Liver (tissue), 9 donors: Measurements from ENCODE around the gene TMEM204. TPM values are rescaled to one million over a fixed set of nuclear protein-coding genes. Genes with fewer than 3 reads are reported as not detected.

Source experiments
- DNase-seq: peaks from one replicate; pipeline ENCODE4 v3.0.0-alpha.2; 2017; ENCODE audit warnings: low spot score
- H3K27ac ChIP-seq, 2 donors: one replicate each; pipeline ENCODE4 v1.7.0; 2013; ENCODE audit warnings: inconsistent platforms in 2 of 2, low read length in 2 of 2, control low read depth in 1 of 2, low read depth in 1 of 2, mild to moderate bottlenecking in 1 of 2
- H3K27me3 ChIP-seq, 4 donors: one replicate each; pipeline versions ENCODE4 v1.6.1 to v1.7.0; 2013; ENCODE audit warnings: low read length in 3 of 4, inconsistent platforms in 1 of 4, mild to moderate bottlenecking in 1 of 4, moderate library complexity in 1 of 4; ENCODE audit not compliant: control insufficient read depth in 4 of 4, insufficient read depth in 4 of 4
- H3K36me3 ChIP-seq, 4 donors: one replicate each; pipeline versions ENCODE4 v1.6.1 to v1.7.0; 2013; ENCODE audit warnings: low read length in 3 of 4, mild to moderate bottlenecking in 3 of 4, low read depth in 1 of 4, moderate library complexity in 1 of 4; ENCODE audit not compliant: control insufficient read depth in 4 of 4, insufficient read depth in 3 of 4
- H3K4me1 ChIP-seq, 4 donors: one replicate each; pipeline versions ENCODE4 v1.6.1 to v1.7.0; 2013; ENCODE audit warnings: low read length in 3 of 4, mild to moderate bottlenecking in 3 of 4, moderate library complexity in 1 of 4; ENCODE audit not compliant: control insufficient read depth in 4 of 4, insufficient read depth in 4 of 4
- H3K4me3 ChIP-seq, 3 donors: one replicate each; pipeline versions ENCODE4 v1.6.1 to v1.7.0; 2013; ENCODE audit warnings: low read length in 3 of 3, control low read depth in 1 of 3, low read depth in 1 of 3, mild to moderate bottlenecking in 1 of 3
- H3K9ac ChIP-seq, 2 donors: one replicate each; pipeline ENCODE4 v1.7.0; 2013; ENCODE audit warnings: low read length in 2 of 2, mild to moderate bottlenecking in 2 of 2, moderate library complexity in 2 of 2, control low read depth in 1 of 2, low read depth in 1 of 2
- H3K9me3 ChIP-seq, 4 donors: one replicate each; pipeline versions ENCODE4 v1.6.1 to v1.7.0; 2013; ENCODE audit warnings: low read length in 3 of 4; ENCODE audit not compliant: control insufficient read depth in 4 of 4
- EGR1 ChIP-seq, 2 donors: IDR thresholded peaks; 2 replicates each; pipeline ENCODE4 v1.6.1; 2016 to 2018; ENCODE audit warnings: antibody characterized with exemption in 2 of 2, low read depth in 2 of 2
- FOXA1 ChIP-seq: IDR thresholded peaks from 2 replicates; pipeline ENCODE4 v1.6.1; 2016; ENCODE audit warnings: antibody characterized with exemption
- FOXA2 ChIP-seq: IDR thresholded peaks from 2 replicates; pipeline ENCODE4 v1.6.1; 2016; ENCODE audit warnings: antibody characterized with exemption
- GABPA ChIP-seq, 2 donors: IDR thresholded peaks in 1 of 2; conservative IDR thresholded peaks in 1 of 2; 2 replicates each; pipeline ENCODE4 v1.6.1; 2016; ENCODE audit warnings: antibody characterized with exemption in 2 of 2, mild to moderate bottlenecking in 1 of 2, moderate library complexity in 1 of 2
- HNF4A ChIP-seq, 2 donors: conservative IDR thresholded peaks; 2 replicates each; pipeline ENCODE4 v1.6.1; 2016; ENCODE audit warnings: antibody characterized with exemption in 2 of 2, mild to moderate bottlenecking in 2 of 2
- HNF4G ChIP-seq: IDR thresholded peaks from 2 replicates; pipeline ENCODE4 v1.6.1; 2016; ENCODE audit warnings: antibody characterized with exemption
- JUND ChIP-seq, 2 donors: IDR thresholded peaks; 2 replicates each; pipeline ENCODE4 v1.6.1; 2016; ENCODE audit warnings: antibody characterized with exemption in 2 of 2
- NR2F2 ChIP-seq: IDR thresholded peaks from 2 replicates; pipeline ENCODE4 v1.6.1; 2016; ENCODE audit warnings: antibody characterized with exemption
- RAD21 ChIP-seq, 2 donors: IDR thresholded peaks; 2 replicates each; pipeline ENCODE4 v1.6.1; 2016; ENCODE audit warnings: antibody characterized with exemption in 2 of 2, mild to moderate bottlenecking in 2 of 2
- REST ChIP-seq: IDR thresholded peaks from 2 replicates; pipeline ENCODE4 v1.6.1; 2016; ENCODE audit warnings: antibody characterized with exemption, mild to moderate bottlenecking
- RXRA ChIP-seq, 2 donors: IDR thresholded peaks; 2 replicates each; pipeline ENCODE4 v1.6.1; 2017 to 2018; ENCODE audit warnings: antibody characterized with exemption in 2 of 2, mild to moderate bottlenecking in 1 of 2
- SP1 ChIP-seq: IDR thresholded peaks from 2 replicates; pipeline ENCODE4 v1.6.1; 2018; ENCODE audit warnings: antibody characterized with exemption, mild to moderate bottlenecking
- TAF1 ChIP-seq: conservative IDR thresholded peaks from 2 replicates; pipeline ENCODE4 v1.6.1; 2016; ENCODE audit warnings: antibody characterized with exemption, mild to moderate bottlenecking
- YY1 ChIP-seq: IDR thresholded peaks from 2 replicates; pipeline ENCODE4 v1.6.1; 2016; ENCODE audit warnings: antibody characterized with exemption, mild to moderate bottlenecking
- WGBS: extraction: QIAGEN DNeasy Blood & Tissue Kit; methylation state at CpG from one replicate; pipeline ENCODE4 v1.1.7; 2013; 5-methylcytosine and 5-hydroxymethylcytosine counted together
- polyA plus RNA-seq, 2 donors: library from polyadenylated mRNA; stranded (reverse) in 1 of 2; unstranded in 1 of 2; fragments of 200-250 nt in 1 of 2; fragments of >200 nt in 1 of 2; fragmentation: Nextera tagmentation in 1 of 2; extraction: Ambion mirVana in 1 of 2; gene quantifications; one replicate each; pipeline versions ENCODE4 v1.2.1 to v1.2.3, GENCODE V29; 2013 to 2015
- total RNA-seq, 2 donors: library from RNA; depleted of rRNA; stranded (reverse); fragments of >200 nt; gene quantifications; one replicate each; pipeline ENCODE4 v1.2.3, GENCODE V29; 2014
- TF ChIP-seq, protein P1 (sequence below): fragments of 150-350 bp; IDR thresholded peaks from 2 replicates; pipeline ENCODE4 v1.5.1; 2017; ENCODE audit warnings: improper control_type of control experiment, low read depth, low read length; ENCODE audit not compliant: missing input control
- TF ChIP-seq, protein P2 (sequence below): IDR thresholded peaks from 2 replicates; pipeline ENCODE4 v1.6.1; 2016; ENCODE audit warnings: antibody characterized with exemption
- TF ChIP-seq, protein P3 (sequence below): IDR thresholded peaks from 2 replicates; pipeline ENCODE4 v1.6.1; 2016; ENCODE audit warnings: antibody characterized with exemption
- TF ChIP-seq, protein P4 (sequence below): IDR thresholded peaks from 2 replicates; pipeline ENCODE4 v1.6.1; 2016; ENCODE audit warnings: antibody characterized with exemption
- donor health status: healthy.
- donor health status: healthy.
- donor health status: healthy.
- donor health status: healthy.
- donor health status: healthy.

Gene TMEM204
- total and polyA plus RNA-seq, 4 donors = 3.5 to 14.4 (median 10.7) TPM

- Histone ChIP-seq H3K4me1 (no peaks in the 10 kb centered on the region), H3K27me3 (no peaks in the 10 kb centered on the region), H3K9me3 (no peaks in the 10 kb centered on the region), H3K27ac (no peak overlapping the region), H3K36me3 (no peaks in the 10 kb centered on the region), H3K9ac (no peak overlapping the region), H3K4me3 (no peak overlapping the region)
- TF ChIP-seq, protein P1, sequence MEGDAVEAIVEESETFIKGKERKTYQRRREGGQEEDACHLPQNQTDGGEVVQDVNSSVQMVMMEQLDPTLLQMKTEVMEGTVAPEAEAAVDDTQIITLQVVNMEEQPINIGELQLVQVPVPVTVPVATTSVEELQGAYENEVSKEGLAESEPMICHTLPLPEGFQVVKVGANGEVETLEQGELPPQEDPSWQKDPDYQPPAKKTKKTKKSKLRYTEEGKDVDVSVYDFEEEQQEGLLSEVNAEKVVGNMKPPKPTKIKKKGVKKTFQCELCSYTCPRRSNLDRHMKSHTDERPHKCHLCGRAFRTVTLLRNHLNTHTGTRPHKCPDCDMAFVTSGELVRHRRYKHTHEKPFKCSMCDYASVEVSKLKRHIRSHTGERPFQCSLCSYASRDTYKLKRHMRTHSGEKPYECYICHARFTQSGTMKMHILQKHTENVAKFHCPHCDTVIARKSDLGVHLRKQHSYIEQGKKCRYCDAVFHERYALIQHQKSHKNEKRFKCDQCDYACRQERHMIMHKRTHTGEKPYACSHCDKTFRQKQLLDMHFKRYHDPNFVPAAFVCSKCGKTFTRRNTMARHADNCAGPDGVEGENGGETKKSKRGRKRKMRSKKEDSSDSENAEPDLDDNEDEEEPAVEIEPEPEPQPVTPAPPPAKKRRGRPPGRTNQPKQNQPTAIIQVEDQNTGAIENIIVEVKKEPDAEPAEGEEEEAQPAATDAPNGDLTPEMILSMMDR = no peak
- TF ChIP-seq GABPA (IDR thresholded peaks at IDR 0.05 in 1 of 2, conservative IDR thresholded peaks at IDR 0.05 in 1 of 2) = no peak
- TF ChIP-seq SP1 = no peak
- no peak for TF ChIP-seq JUND (IDR thresholded peaks at IDR 0.05)
- TF ChIP-seq, protein P2, sequence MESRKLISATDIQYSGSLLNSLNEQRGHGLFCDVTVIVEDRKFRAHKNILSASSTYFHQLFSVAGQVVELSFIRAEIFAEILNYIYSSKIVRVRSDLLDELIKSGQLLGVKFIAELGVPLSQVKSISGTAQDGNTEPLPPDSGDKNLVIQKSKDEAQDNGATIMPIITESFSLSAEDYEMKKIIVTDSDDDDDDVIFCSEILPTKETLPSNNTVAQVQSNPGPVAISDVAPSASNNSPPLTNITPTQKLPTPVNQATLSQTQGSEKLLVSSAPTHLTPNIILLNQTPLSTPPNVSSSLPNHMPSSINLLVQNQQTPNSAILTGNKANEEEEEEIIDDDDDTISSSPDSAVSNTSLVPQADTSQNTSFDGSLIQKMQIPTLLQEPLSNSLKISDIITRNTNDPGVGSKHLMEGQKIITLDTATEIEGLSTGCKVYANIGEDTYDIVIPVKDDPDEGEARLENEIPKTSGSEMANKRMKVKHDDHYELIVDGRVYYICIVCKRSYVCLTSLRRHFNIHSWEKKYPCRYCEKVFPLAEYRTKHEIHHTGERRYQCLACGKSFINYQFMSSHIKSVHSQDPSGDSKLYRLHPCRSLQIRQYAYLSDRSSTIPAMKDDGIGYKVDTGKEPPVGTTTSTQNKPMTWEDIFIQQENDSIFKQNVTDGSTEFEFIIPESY = no peak
- no peak for TF ChIP-seq FOXA1
- no peak for TF ChIP-seq RAD21 (IDR thresholded peaks at IDR 0.05)
- TF ChIP-seq EGR1 (IDR thresholded peaks at IDR 0.05; ENCODE audit: low read depth in 2 of 2) = no peak
- TF ChIP-seq RXRA (IDR thresholded peaks at IDR 0.05) = no peak
- no peak for TF ChIP-seq NR2F2
- TF ChIP-seq HNF4G = no peak
- TF ChIP-seq HNF4A (conservative IDR thresholded peaks at IDR 0.05) = no peak
- no peak for TF ChIP-seq YY1
- no peak for TF ChIP-seq FOXA2
- TF ChIP-seq REST = no peak
- DNase-seq = no peak
- 96% methylated on average over 7 of the region's 7 CpGs for WGBS
Measured at GRCh38 chr16:1572673-1573072, 39.2 kb downstream of the TMEM204 start.

GRCh38 chr16:1573301-1573700, 39.8 kb downstream of the TMEM204 start:
- Histone ChIP-seq H3K4me3 (no peak overlapping the region), H3K9ac (no peak overlapping the region), H3K36me3 (no peaks in the 10 kb centered on the region), H3K4me1 (no peaks in the 10 kb centered on the region), H3K9me3 (no peaks in the 10 kb centered on the region), H3K27ac (no peak overlapping the region), H3K27me3 (no peaks in the 10 kb centered on the region)
- no peak for DNase-seq
- 86% methylated on average over 5 of the region's 5 CpGs for WGBS
- TF ChIP-seq HNF4A (conservative IDR thresholded peaks at IDR 0.05) (no peak), HNF4G (no peak), YY1 (no peak), TAF1 (no peak), EGR1 (IDR thresholded peaks at IDR 0.05; ENCODE audit: low read depth in 2 of 2) (no peak), NR2F2 (no peak), GABPA (IDR thresholded peaks at IDR 0.05 in 1 of 2, conservative IDR thresholded peaks at IDR 0.05 in 1 of 2) (no peak), SP1 (no peak), FOXA2 (no peak), RXRA (IDR thresholded peaks at IDR 0.05) (no peak), REST (no peak), RAD21 (IDR thresholded peaks at IDR 0.05) (no peak), JUND (IDR thresholded peaks at IDR 0.05) (no peak), FOXA1 (no peak)
- TF ChIP-seq, protein P3, sequence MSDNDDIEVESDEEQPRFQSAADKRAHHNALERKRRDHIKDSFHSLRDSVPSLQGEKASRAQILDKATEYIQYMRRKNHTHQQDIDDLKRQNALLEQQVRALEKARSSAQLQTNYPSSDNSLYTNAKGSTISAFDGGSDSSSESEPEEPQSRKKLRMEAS = no peak
- TF ChIP-seq, protein P4, sequence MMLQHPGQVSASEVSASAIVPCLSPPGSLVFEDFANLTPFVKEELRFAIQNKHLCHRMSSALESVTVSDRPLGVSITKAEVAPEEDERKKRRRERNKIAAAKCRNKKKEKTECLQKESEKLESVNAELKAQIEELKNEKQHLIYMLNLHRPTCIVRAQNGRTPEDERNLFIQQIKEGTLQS = no peak
- TF ChIP-seq, protein P2 = no peak
